ENCODE data around the gene CSNK2B. TPM values are rescaled to one million over a fixed set of nuclear protein-coding genes. Genes with fewer than 3 reads are reported as not detected.

Gene CSNK2B
- total RNA-seq, 1 experiment from 2014 or later: 219 TPM

- peaks cover 4% of the 10 kb centered on the region; the same call in 1 of the 2 replicates for H3K36me3 ChIP-seq (ENCODE audit: control insufficient read depth, insufficient read depth, low read length)
- H3K27ac ChIP-seq (ENCODE audit: low read length): no peak overlapping the region
- H3K27me3 ChIP-seq (ENCODE audit: control insufficient read depth, insufficient read depth, low read length): no peaks in the 10 kb centered on the region
- DNase-seq (ENCODE audit: low read depth, low spot score) (no peak), ATAC-seq (no peak)
- H3K9me3 ChIP-seq (ENCODE audit: control insufficient read depth, insufficient read depth, low read depth, low read length): no peaks in the 10 kb centered on the region
- no peaks in the 10 kb centered on the region for H3K4me1 ChIP-seq (ENCODE audit: control insufficient read depth, insufficient read depth, low read length)
- intact Hi-C loops (cut with micrococcal nuclease; ENCODE audit: unreplicated experiment) (no loop called here), in situ Hi-C loops (cut with HindIII; ENCODE audit: low pct_unique_long_range_greater_than_20kb, low sequenced_read_pairs) (no loop called here)
- ChIA-PET CTCF (interaction anchor here (0.6 kb wide), 1 partner anchor 12 kb away, joined by 3 read pairs; no protein-coding TSS in a partner anchor), POLR2A (interaction anchor here (0.7 kb wide), 2 partner anchors 21 to 45 kb away, joined by 3 to 9 read pairs; no protein-coding TSS in a partner anchor)
- TF ChIP-seq POLR2AphosphoS5 (IDR thresholded peaks at IDR 0.05; ENCODE audit: low read depth, low read length) (no peak), TCF7L2 (IDR thresholded peaks at IDR 0.05; ENCODE audit: low read depth, low read length) (no peak), SIN3A (IDR thresholded peaks at IDR 0.05; ENCODE audit: borderline replicate concordance, insufficient read depth, low read depth, low read length) (no peak), CTCF (IDR thresholded peaks at IDR 0.05) (no peak), REST (IDR thresholded peaks at IDR 0.05; ENCODE audit: insufficient read depth in 1 of 2, low read depth in 2 of 2, low read length in 1 of 2) (no peak)
- no peak overlapping the region for H3K4me3 ChIP-seq (ENCODE audit: low read depth in 2 of 2, low read length in 2 of 2)
- BruUV-seq (replicated peaks): no TSS peak
Measured at GRCh38 chr6:31693535-31693934, 27.7 kb downstream of the CSNK2B start.

- in situ Hi-C loops (cut with HindIII; ENCODE audit: low pct_unique_long_range_greater_than_20kb, low sequenced_read_pairs): no loop called here
- peaks cover 7% of the 10 kb centered on the region; the same call in 1 of the 2 replicates for H3K4me1 ChIP-seq (ENCODE audit: control insufficient read depth, insufficient read depth, low read length)
- TF ChIP-seq CTCF (IDR thresholded peaks at IDR 0.05): no peak
- no peak for TF ChIP-seq REST (IDR thresholded peaks at IDR 0.05; ENCODE audit: insufficient read depth in 1 of 2, low read depth in 2 of 2, low read length in 1 of 2)
- no peak for TF ChIP-seq TCF7L2 (IDR thresholded peaks at IDR 0.05; ENCODE audit: low read depth, low read length)
- no peak for TF ChIP-seq SIN3A (IDR thresholded peaks at IDR 0.05; ENCODE audit: borderline replicate concordance, insufficient read depth, low read depth, low read length)
- TF ChIP-seq POLR2AphosphoS5 (IDR thresholded peaks at IDR 0.05; ENCODE audit: low read depth, low read length): no peak
- H3K9me3 ChIP-seq (ENCODE audit: control insufficient read depth, insufficient read depth, low read depth, low read length): no peaks in the 10 kb centered on the region
- no TSS peak for BruUV-seq (replicated peaks)
- POLR2A ChIA-PET: no interaction called here
- H3K4me3 ChIP-seq (ENCODE audit: low read depth in 2 of 2, low read length in 2 of 2): no peak overlapping the region
- no peak for ATAC-seq
- peaks cover 2% of the 10 kb centered on the region; the same call in 1 of the 2 replicates for H3K36me3 ChIP-seq (ENCODE audit: control insufficient read depth, insufficient read depth, low read length)
- intact Hi-C loops (cut with micrococcal nuclease; ENCODE audit: unreplicated experiment): no loop called here
- CTCF ChIA-PET: no interaction called here
- H3K27ac ChIP-seq (ENCODE audit: low read length): no peak overlapping the region
- no peaks in the 10 kb centered on the region for H3K27me3 ChIP-seq (ENCODE audit: control insufficient read depth, insufficient read depth, low read length)
- DNase-seq (ENCODE audit: low read depth, low spot score): no peak
Measured at GRCh38 chr6:31697555-31697954, 31.7 kb downstream of the CSNK2B start.

All from Panc1 (cell line).